Neuron (in vitro differentiated cells): ENCODE results near the gene DAPK1.

Experiments
- H2AFZ ChIP-seq: one replicate; pipeline ENCODE4 v1.6.1; 2013; ENCODE audit warnings: low read depth, mild to moderate bottlenecking, inconsistent platforms, low read length, moderate library complexity
- H3K27me3 ChIP-seq: one replicate; pipeline ENCODE4 v1.6.1; 2013; ENCODE audit warnings: low read length; ENCODE audit not compliant: insufficient read depth
- H3K36me3 ChIP-seq: one replicate; pipeline ENCODE4 v1.6.1; 2013; ENCODE audit warnings: low read length; ENCODE audit not compliant: insufficient read depth
- H3K4me1 ChIP-seq: one replicate; pipeline ENCODE4 v1.6.1; 2013; ENCODE audit warnings: low read length; ENCODE audit not compliant: insufficient read depth
- H3K4me3 ChIP-seq: 2 replicates; pipeline ENCODE4 v1.5.1; 2013; ENCODE audit warnings: mild to moderate bottlenecking, low read length, moderate library complexity
- H3K9me3 ChIP-seq: one replicate; pipeline ENCODE4 v1.6.1; 2013; ENCODE audit warnings: low read length

The DAPK1 gene

GRCh38 chr9:87531370-87532295 is 34.0 kb downstream of the DAPK1 start:
- Histone ChIP-seq H3K36me3 (no peaks in the 10 kb centered on the region), H3K27me3 (no peaks in the 10 kb centered on the region), H3K9me3 (no peaks in the 10 kb centered on the region), H3K4me3 (no peak overlapping the region), H2AFZ (no peak overlapping the region), H3K4me1 (peaks cover 22% of the 10 kb centered on the region)

- Histone ChIP-seq H3K4me1 (peaks cover 22% of the 10 kb centered on the region), H3K9me3 (no peaks in the 10 kb centered on the region), H3K36me3 (no peaks in the 10 kb centered on the region), H3K4me3 (no peak overlapping the region), H3K27me3 (no peaks in the 10 kb centered on the region), H2AFZ (no peak overlapping the region)
Observed at GRCh38 chr9:87533271-87533670, 35.6 kb downstream of the DAPK1 start.

- Histone ChIP-seq H3K27me3 (no peaks in the 10 kb centered on the region), H3K9me3 (no peaks in the 10 kb centered on the region), H2AFZ (no peak overlapping the region), H3K4me3 (no peak overlapping the region), H3K4me1 (peaks cover 22% of the 10 kb centered on the region), H3K36me3 (no peaks in the 10 kb centered on the region)
Observed at GRCh38 chr9:87534036-87534435, 36.4 kb downstream of the DAPK1 start.

- no peaks in the 10 kb centered on the region for H3K36me3 ChIP-seq
- H3K27me3 ChIP-seq, result no peaks in the 10 kb centered on the region
Observed at GRCh38 chr9:87534957-87535356, 37.3 kb downstream of the DAPK1 start.

GRCh38 chr9:87535817-87536539 is 38.3 kb downstream of the DAPK1 start:
- peaks cover 8% of the 10 kb centered on the region for H3K4me1 ChIP-seq
- H3K9me3 ChIP-seq, result no peaks in the 10 kb centered on the region
- H3K36me3 ChIP-seq, result peaks cover 7% of the 10 kb centered on the region
- H2AFZ ChIP-seq, result no peak overlapping the region
- H3K4me3 ChIP-seq, result no peak overlapping the region
- no peaks in the 10 kb centered on the region for H3K27me3 ChIP-seq

More at GRCh38 chr9:87534957-87535356, 37.3 kb downstream of the DAPK1 start:
- Histone ChIP-seq H3K4me3 (no peak overlapping the region), H2AFZ (no peak overlapping the region), H3K9me3 (no peaks in the 10 kb centered on the region), H3K4me1 (peaks cover 19% of the 10 kb centered on the region)

GRCh38 chr9:87537625-87538024 is 40.0 kb downstream of the DAPK1 start:
- Histone ChIP-seq H3K36me3 (peaks cover 15% of the 10 kb centered on the region), H3K27me3 (no peaks in the 10 kb centered on the region), H2AFZ (no peak overlapping the region), H3K4me3 (no peak overlapping the region), H3K9me3 (no peaks in the 10 kb centered on the region), H3K4me1 (no peaks in the 10 kb centered on the region)

- Histone ChIP-seq H3K4me1 (no peaks in the 10 kb centered on the region), H3K4me3 (no peak overlapping the region), H3K27me3 (no peaks in the 10 kb centered on the region), H3K36me3 (peaks cover 19% of the 10 kb centered on the region), H2AFZ (no peak overlapping the region), H3K9me3 (no peaks in the 10 kb centered on the region)
Observed at GRCh38 chr9:87540444-87541105, 42.9 kb downstream of the DAPK1 start.

GRCh38 chr9:87541663-87542062 is 44.0 kb downstream of the DAPK1 start:
- H3K36me3 ChIP-seq, result peaks cover 19% of the 10 kb centered on the region
- H2AFZ ChIP-seq, result no peak overlapping the region
- no peaks in the 10 kb centered on the region for H3K27me3 ChIP-seq
- H3K4me1 ChIP-seq, result no peaks in the 10 kb centered on the region
- H3K4me3 ChIP-seq, result no peak overlapping the region
- no peaks in the 10 kb centered on the region for H3K9me3 ChIP-seq

GRCh38 chr9:87542141-87542540 is 44.5 kb downstream of the DAPK1 start:
- H2AFZ ChIP-seq, result no peak overlapping the region
- no peaks in the 10 kb centered on the region for H3K9me3 ChIP-seq
- H3K4me1 ChIP-seq, result no peaks in the 10 kb centered on the region
- H3K36me3 ChIP-seq, result peaks cover 19% of the 10 kb centered on the region
- H3K4me3 ChIP-seq, result no peak overlapping the region
- no peaks in the 10 kb centered on the region for H3K27me3 ChIP-seq

- H3K4me3 ChIP-seq, result no peak overlapping the region
- no peaks in the 10 kb centered on the region for H3K27me3 ChIP-seq
- H3K9me3 ChIP-seq, result no peaks in the 10 kb centered on the region
- no peak overlapping the region for H2AFZ ChIP-seq
- H3K4me1 ChIP-seq, result no peaks in the 10 kb centered on the region
- H3K36me3 ChIP-seq, result peaks cover 21% of the 10 kb centered on the region
Observed at GRCh38 chr9:87543251-87543650, 45.6 kb downstream of the DAPK1 start.

GRCh38 chr9:87545858-87546257 is 48.2 kb downstream of the DAPK1 start:
- Histone ChIP-seq H3K27me3 (no peaks in the 10 kb centered on the region), H2AFZ (no peak overlapping the region), H3K36me3 (peaks cover 16% of the 10 kb centered on the region), H3K4me3 (no peak overlapping the region), H3K4me1 (no peaks in the 10 kb centered on the region), H3K9me3 (no peaks in the 10 kb centered on the region)

GRCh38 chr9:87546704-87547103 is 49.0 kb downstream of the DAPK1 start:
- H3K9me3 ChIP-seq, result no peaks in the 10 kb centered on the region
- H3K4me1 ChIP-seq, result no peaks in the 10 kb centered on the region
- H3K27me3 ChIP-seq, result no peaks in the 10 kb centered on the region
- H2AFZ ChIP-seq, result no peak overlapping the region
- no peak overlapping the region for H3K4me3 ChIP-seq
- H3K36me3 ChIP-seq, result peaks cover 13% of the 10 kb centered on the region

- no peaks in the 10 kb centered on the region for H3K27me3 ChIP-seq
Observed at GRCh38 chr9:87547671-87548081, 50.0 kb downstream of the DAPK1 start.

More at GRCh38 chr9:87547671-87548081, 50.0 kb downstream of the DAPK1 start:
- Histone ChIP-seq H3K9me3 (no peaks in the 10 kb centered on the region), H2AFZ (no peak overlapping the region), H3K36me3 (peaks cover 7% of the 10 kb centered on the region), H3K4me1 (no peaks in the 10 kb centered on the region), H3K4me3 (no peak overlapping the region)
